Stimulated activated naive CD4-positive, alpha-beta T cell treated with Interleukin-2 at 50 U/mL for 16 hours (primary cell): ENCODE data around the gene TFF3.

Experiments used
- DNase-seq: peaks from one replicate; lab custom pipeline; 2025; lab: John Stamatoyannopoulos, UW

The TFF3 gene

GRCh38 chr21:42289926-42290325 lies 25.3 kb downstream of the TFF3 start:
- DNase-seq, result no peak

GRCh38 chr21:42288962-42289361 lies 26.2 kb downstream of the TFF3 start:
- no peak for DNase-seq

- DNase-seq, result no peak
Observed at GRCh38 chr21:42287193-42288083, 27.8 kb downstream of the TFF3 start.

- DNase-seq, result no peak
Observed at GRCh38 chr21:42286416-42286815, 28.8 kb downstream of the TFF3 start.

- DNase-seq, result no peak
Observed at GRCh38 chr21:42285569-42286245, 29.5 kb downstream of the TFF3 start.

GRCh38 chr21:42282715-42283114 lies 32.5 kb downstream of the TFF3 start:
- no peak for DNase-seq

- DNase-seq, result no peak
Observed at GRCh38 chr21:42282021-42282420, 33.2 kb downstream of the TFF3 start.

- DNase-seq, result no peak
Observed at GRCh38 chr21:42281181-42281680, 34.0 kb downstream of the TFF3 start.

- DNase-seq, result no peak
Observed at GRCh38 chr21:42280356-42281180, 34.6 kb downstream of the TFF3 start.

- DNase-seq, result no peak
Observed at GRCh38 chr21:42279888-42280287, 35.3 kb downstream of the TFF3 start.

GRCh38 chr21:42279341-42279871 lies 35.8 kb downstream of the TFF3 start:
- DNase-seq, result no peak

GRCh38 chr21:42278451-42279149 lies 36.6 kb downstream of the TFF3 start:
- DNase-seq, result no peak

- no peak for DNase-seq
Observed at GRCh38 chr21:42277593-42277992, 37.6 kb downstream of the TFF3 start.

- DNase-seq, result no peak
Observed at GRCh38 chr21:42276526-42277154, 38.6 kb downstream of the TFF3 start.

GRCh38 chr21:42276076-42276475 lies 39.1 kb downstream of the TFF3 start:
- DNase-seq, result no peak

- no peak for DNase-seq
Observed at GRCh38 chr21:42272984-42273600, 42.1 kb downstream of the TFF3 start.

- DNase-seq, result no peak
Observed at GRCh38 chr21:42272109-42272962, 42.9 kb downstream of the TFF3 start.

- no peak for DNase-seq
Observed at GRCh38 chr21:42271065-42271464, 44.1 kb downstream of the TFF3 start.

- DNase-seq, result no peak
Observed at GRCh38 chr21:42269386-42269785, 45.8 kb downstream of the TFF3 start.
